Smooth muscle cell (in vitro differentiated cells): ENCODE measurements around the gene OR13A1. TPM values are rescaled to one million over a fixed set of nuclear protein-coding genes. Genes with fewer than 3 reads are reported as not detected.
"Not testable (repeated sequence)": the region's sequence is repeated elsewhere in the genome, so short reads cannot be mapped to it uniquely, and the experiment has no call there.

Source experiments
- DNase-seq: peaks from one replicate; lab custom pipeline; 2025; ENCODE audit not compliant: unreplicated experiment; lab: John Stamatoyannopoulos, UW
- H2AFZ ChIP-seq: fragments of 200-600 bp; sonication (generic); 2 replicates; pipeline ENCODE4 v1.6.0; 2016; ENCODE audit warnings: antibody characterized with exemption, low read depth, mild to moderate bottlenecking
- H3F3A ChIP-seq: fragments of 200-600 bp; sonication (generic); 2 replicates; pipeline ENCODE4 v1.6.0; 2017; ENCODE audit warnings: antibody characterized with exemption, low read depth
- H3K27ac ChIP-seq: fragments of 200-600 bp; sonication (generic); 2 replicates; pipeline ENCODE4 v1.5.1; 2016; ENCODE audit warnings: low read depth, mild to moderate bottlenecking
- H3K27me3 ChIP-seq: fragments of 200-600 bp; sonication (generic); 2 replicates; pipeline ENCODE4 v1.6.1; 2016; ENCODE audit warnings: low read depth, mild to moderate bottlenecking
- H3K36me3 ChIP-seq: fragments of 200-600 bp; sonication (generic); 2 replicates; pipeline ENCODE4 v1.5.1; 2016; ENCODE audit warnings: low read depth
- H3K4me1 ChIP-seq: fragments of 200-600 bp; sonication (generic); 2 replicates; pipeline ENCODE4 v1.5.1; 2016; ENCODE audit warnings: low read depth
- H3K4me2 ChIP-seq: fragments of 200-600 bp; sonication (generic); 2 replicates; pipeline ENCODE4 v1.6.0; 2016; ENCODE audit warnings: mild to moderate bottlenecking
- H3K4me3 ChIP-seq: fragments of 200-600 bp; sonication (generic); 2 replicates; pipeline ENCODE4 v1.5.1; 2016; ENCODE audit warnings: mild to moderate bottlenecking
- H3K79me2 ChIP-seq: fragments of 200-600 bp; sonication (generic); 2 replicates; pipeline ENCODE4 v1.6.0; 2016; ENCODE audit warnings: low read depth, mild to moderate bottlenecking
- H3K9ac ChIP-seq: fragments of 200-600 bp; sonication (generic); 2 replicates; pipeline ENCODE4 v1.6.0; 2016; ENCODE audit warnings: low read depth
- H3K9me3 ChIP-seq: fragments of 200-600 bp; sonication (generic); replicated peaks from 2 replicates; pipeline ENCODE4 v1.5.1; 2016; ENCODE audit warnings: low read depth
- H4K20me1 ChIP-seq: fragments of 200-600 bp; sonication (generic); 2 replicates; pipeline ENCODE4 v1.6.0; 2016; ENCODE audit warnings: low read depth
- CTCF ChIP-seq: fragments of 200-600 bp; sonication (generic); IDR thresholded peaks from 2 replicates; pipeline ENCODE4 v1.5.1; 2017; ENCODE audit warnings: borderline replicate concordance, mild to moderate bottlenecking, antibody characterized with exemption; ENCODE audit not compliant: insufficient read depth, poor library complexity, severe bottlenecking
- WGBS: methylation state at CpG from one replicate; pipeline ENCODE4 v1.1.7; 2016; ENCODE audit warnings: low lambda C conversion rate; 5-methylcytosine and 5-hydroxymethylcytosine counted together
- polyA plus RNA-seq: library from polyadenylated mRNA; unstranded; fragments of >200 nt; fragmentation: Nextera tagmentation; extraction: Ambion mirVana; gene quantifications from 2 replicates; pipeline ENCODE4 v1.2.1, GENCODE V29; 2016
- total RNA-seq: library from RNA; depleted of rRNA; stranded (reverse); fragments of >200 nt; gene quantifications from 2 replicates; pipeline ENCODE4 v1.2.3, GENCODE V29; 2014

OR13A1 gene
- total and polyA plus RNA-seq, 2 experiments from 2014 or later = not detected

- no peak overlapping the region for H3K4me2 ChIP-seq
- no peaks in the 10 kb centered on the region for H3K36me3 ChIP-seq
- DNase-seq = no peak
- H3F3A ChIP-seq = no peaks in the 10 kb centered on the region
- H3K4me3 ChIP-seq = no peak overlapping the region
- H4K20me1 ChIP-seq = no peaks in the 10 kb centered on the region
- WGBS = 96% methylated on average over 4 of the region's 4 CpGs
- H3K27me3 ChIP-seq = no peaks in the 10 kb centered on the region
- no peak overlapping the region for H2AFZ ChIP-seq
- H3K4me1 ChIP-seq = no peaks in the 10 kb centered on the region
- no peak overlapping the region for H3K27ac ChIP-seq
- no peaks in the 10 kb centered on the region for H3K79me2 ChIP-seq
- no peak for TF ChIP-seq CTCF
- H3K9me3 ChIP-seq = no peaks in the 10 kb centered on the region
- no peak overlapping the region for H3K9ac ChIP-seq
Measured at GRCh38 chr10:45265996-45266395, 49.4 kb downstream of the OR13A1 start.

DNA sequence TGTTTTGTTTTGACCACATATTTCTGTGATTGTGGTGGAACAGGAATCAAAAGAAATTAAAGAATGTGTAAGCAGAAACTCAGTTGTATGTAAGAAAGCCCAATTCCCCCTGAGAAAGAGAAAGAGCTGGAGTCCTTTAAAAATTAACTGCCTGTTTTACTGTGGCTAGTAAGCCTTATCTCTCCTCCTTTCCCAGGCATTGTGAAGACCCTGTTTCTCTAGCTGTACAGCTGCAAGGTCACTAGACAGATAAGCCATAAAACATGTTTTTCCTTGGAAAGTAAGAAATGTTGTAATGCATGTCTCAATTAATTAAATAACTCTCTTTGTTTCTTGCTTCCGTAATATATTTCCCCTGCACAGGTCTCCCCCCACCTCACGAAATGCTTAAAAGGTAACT lies 53.5 kb downstream of the OR13A1 start:
- WGBS = 88% methylated on average over 2 of the region's 2 CpGs
- no peak overlapping the region for H3K9ac ChIP-seq
- DNase-seq = no peak

DNA sequence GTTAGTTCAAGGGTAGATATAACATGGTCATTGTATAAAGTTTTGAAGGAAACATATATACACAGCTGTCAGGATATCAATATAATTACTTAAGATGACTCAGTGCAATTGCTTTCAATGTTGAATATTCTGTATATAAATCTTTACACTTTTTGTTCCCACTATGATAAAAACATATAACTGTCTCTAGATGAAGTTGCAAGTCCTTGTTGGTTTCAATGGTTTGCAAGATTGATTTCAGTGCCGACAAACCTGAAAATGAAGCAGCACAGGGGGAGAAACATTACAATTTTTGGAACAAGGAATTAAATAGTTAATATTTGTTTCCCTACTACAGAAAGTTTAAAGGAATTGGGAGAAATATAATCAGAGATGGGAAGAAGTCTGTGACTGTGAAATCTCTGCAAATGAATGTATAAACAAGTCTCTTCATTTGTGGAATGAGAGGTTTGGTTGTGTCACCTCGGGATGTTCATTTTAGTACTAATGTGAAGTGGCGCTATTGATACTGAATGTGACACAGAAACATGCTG lies 54.1 kb downstream of the OR13A1 start:
- H3K27me3 ChIP-seq = no peaks in the 10 kb centered on the region
- WGBS = 87% methylated on average over 3 of the region's 3 CpGs
- no peak overlapping the region for H3K27ac ChIP-seq
- H4K20me1 ChIP-seq = no peaks in the 10 kb centered on the region
- no peaks in the 10 kb centered on the region for H3K9me3 ChIP-seq
- no peak overlapping the region for H3K4me2 ChIP-seq
- no peak overlapping the region for H2AFZ ChIP-seq
- no peak for DNase-seq
- no peaks in the 10 kb centered on the region for H3K36me3 ChIP-seq
- H3K4me3 ChIP-seq = no peak overlapping the region
- no peak overlapping the region for H3K9ac ChIP-seq
- no peak for TF ChIP-seq CTCF
- H3K79me2 ChIP-seq = no peaks in the 10 kb centered on the region
- H3K4me1 ChIP-seq = no peaks in the 10 kb centered on the region
- no peaks in the 10 kb centered on the region for H3F3A ChIP-seq

More for the DNA sequence above, 53.5 kb downstream of the OR13A1 start:
- Histone ChIP-seq H2AFZ (no peak overlapping the region), H3K36me3 (no peaks in the 10 kb centered on the region), H3K4me1 (no peaks in the 10 kb centered on the region), H3F3A (no peaks in the 10 kb centered on the region), H3K79me2 (no peaks in the 10 kb centered on the region), H4K20me1 (no peaks in the 10 kb centered on the region), H3K9me3 (no peaks in the 10 kb centered on the region), H3K27ac (no peak overlapping the region), H3K4me2 (no peak overlapping the region), H3K4me3 (no peak overlapping the region), H3K27me3 (no peaks in the 10 kb centered on the region)
- TF ChIP-seq CTCF = no peak

DNA sequence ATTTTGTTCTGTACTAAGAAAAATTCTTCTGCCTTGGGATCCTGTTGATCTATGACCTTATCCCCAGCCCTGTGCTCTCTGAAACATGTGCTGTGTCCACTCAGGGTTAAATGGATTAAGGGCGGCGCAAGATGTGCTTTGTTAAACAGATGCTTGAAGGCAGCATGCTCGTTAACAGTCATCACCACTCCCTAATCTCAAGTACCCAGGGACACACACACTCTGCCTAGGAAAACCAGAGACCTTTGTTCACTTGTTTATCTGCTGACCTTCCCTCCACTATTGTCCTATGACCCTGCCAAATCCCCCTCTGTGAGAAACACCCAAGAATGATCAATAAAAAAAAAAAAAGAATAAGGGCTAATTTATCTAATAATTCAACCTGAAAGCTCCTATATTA lies 54.8 kb downstream of the OR13A1 start:
- not testable (repeated sequence) for H3K4me2 ChIP-seq, H2AFZ ChIP-seq, H3K9ac ChIP-seq, DNase-seq, H3K27me3 ChIP-seq, H3K36me3 ChIP-seq, H3K9me3 ChIP-seq, H3K27ac ChIP-seq, H3K79me2 ChIP-seq, H4K20me1 ChIP-seq, H3F3A ChIP-seq, H3K4me3 ChIP-seq, H3K4me1 ChIP-seq
- WGBS = 35% methylated on average over 3 of the region's 3 CpGs

- H2AFZ ChIP-seq, H3K4me3 ChIP-seq, H4K20me1 ChIP-seq, DNase-seq, H3K9me3 ChIP-seq, H3K36me3 ChIP-seq, H3F3A ChIP-seq, H3K79me2 ChIP-seq, H3K4me2 ChIP-seq, H3K4me1 ChIP-seq, H3K27ac ChIP-seq, H3K27me3 ChIP-seq, H3K9ac ChIP-seq: not testable (repeated sequence)
- 90% methylated on average over 11 of the region's 50 CpGs for WGBS
Measured at GRCh38 chr10:45259786-45260495, 55.5 kb downstream of the OR13A1 start.
